GM11168 (cell line): ENCODE results near the gene RPS18.
"Not testable (repeated sequence)": the region's sequence is repeated elsewhere in the genome, so short reads cannot be mapped to it uniquely, and the experiment has no call there.

ENCODE experiments used
- in situ Hi-C: fragments of 300-500 bp; cut with MboI; formaldehyde crosslinking; loops from one replicate; pipeline ENCODE4 v1.12.0; 2022; ENCODE audit warnings: low sequenced_read_pairs; ENCODE audit not compliant: unreplicated experiment

Gene RPS18

GRCh38 chr6:33271117-33271467, 783 bp upstream of the RPS18 start:
- in situ Hi-C loops = no loop called here

DNA sequence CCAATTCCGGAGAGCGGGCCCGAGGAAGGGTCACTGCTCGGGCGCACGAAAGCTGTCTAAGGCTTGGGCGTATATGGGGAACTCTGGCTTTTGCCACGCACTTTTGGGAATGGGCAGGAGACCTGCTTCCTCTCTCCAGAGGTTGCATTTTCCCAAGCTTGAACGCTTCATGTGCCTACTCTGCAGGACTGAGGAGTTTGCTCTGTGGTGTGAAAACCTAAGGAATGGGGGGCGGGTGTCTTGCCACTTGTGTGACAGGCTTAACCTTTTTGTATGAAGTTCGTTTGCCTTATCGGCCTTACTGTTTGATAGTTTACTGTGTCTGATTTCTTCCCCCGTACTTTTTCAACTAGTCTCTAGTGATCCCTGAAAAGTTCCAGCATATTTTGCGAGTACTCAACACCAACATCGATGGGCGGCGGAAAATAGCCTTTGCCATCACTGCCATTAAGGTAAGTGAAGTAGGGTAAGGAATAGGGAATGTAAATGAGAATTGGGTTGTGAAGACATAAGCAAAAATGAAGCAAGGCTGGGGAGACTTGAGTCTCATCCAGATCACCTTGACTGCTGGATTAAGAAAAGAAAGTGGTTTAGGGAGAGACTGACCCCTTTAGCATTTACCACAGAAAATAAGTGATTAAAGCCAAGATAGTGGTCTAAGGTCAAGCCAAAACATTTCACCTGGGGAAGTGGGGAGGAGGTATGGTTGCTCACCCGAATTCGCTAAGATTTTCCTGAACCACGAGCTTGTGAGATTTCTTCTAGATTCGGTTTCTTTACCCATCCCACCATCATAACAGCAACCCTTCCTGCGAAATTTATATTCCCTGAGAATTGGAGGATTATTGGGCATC, 627 bp downstream of the RPS18 start:
- in situ Hi-C loops = no loop called here

GRCh38 chr6:33273129-33273923, 1.5 kb downstream of the RPS18 start:
- in situ Hi-C loops = no loop called here

- in situ Hi-C loops = no loop called here
Observed at GRCh38 chr6:33273924-33274902, 2.3 kb downstream of the RPS18 start.

- in situ Hi-C loops = not testable (repeated sequence)
Observed at GRCh38 chr6:33275795-33276580, 4.1 kb downstream of the RPS18 start.

- in situ Hi-C loops = no loop called here
Observed at GRCh38 chr6:33276581-33276863, 4.6 kb downstream of the RPS18 start.

DNA sequence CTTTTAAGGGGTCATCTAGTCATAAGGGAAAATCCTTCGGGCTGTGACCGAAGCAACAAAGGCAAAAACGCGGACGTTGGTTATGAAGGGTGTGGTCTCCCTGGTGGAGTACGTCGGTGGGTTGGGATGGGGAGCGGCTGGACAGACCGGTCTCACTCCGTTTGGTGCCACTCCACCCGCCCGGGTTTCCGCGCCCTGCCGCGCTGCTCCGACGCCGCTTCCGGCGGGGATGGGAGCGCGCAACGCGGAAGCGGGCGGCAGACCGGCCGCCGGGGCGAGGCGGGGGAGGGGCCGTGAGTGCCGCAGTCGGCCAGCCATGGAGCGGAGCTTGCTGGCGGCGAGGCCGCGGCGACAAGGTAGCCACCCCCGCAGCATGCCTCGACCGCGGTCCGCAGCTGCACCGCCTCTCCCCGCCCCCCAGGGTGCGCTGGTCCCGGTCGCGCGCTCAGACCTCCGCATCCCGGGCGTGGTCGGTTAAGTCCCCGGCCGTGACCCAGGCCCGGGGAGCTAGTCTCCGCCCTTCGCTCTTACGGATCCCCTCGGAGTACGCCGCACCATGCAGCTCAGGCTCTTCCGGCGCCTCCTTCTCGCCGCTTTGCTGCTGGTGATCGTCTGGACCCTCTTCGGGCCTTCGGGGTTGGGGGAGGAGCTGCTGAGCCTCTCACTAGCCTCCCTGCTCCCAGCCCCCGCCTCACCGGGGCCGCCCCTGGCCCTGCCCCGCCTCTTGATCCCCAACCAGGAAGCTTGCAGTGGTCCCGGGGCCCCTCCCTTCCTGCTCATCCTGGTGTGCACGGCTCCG, 5.2 kb downstream of the RPS18 start, which contains the start of gene B3GALT4:
Gene B3GALT4, plus strand, starts transcription at position 260 of the 799 bp plus-strand sequence. Its CDS starts 297 bp downstream, at position 557.
- in situ Hi-C loops = no loop called here

DNA sequence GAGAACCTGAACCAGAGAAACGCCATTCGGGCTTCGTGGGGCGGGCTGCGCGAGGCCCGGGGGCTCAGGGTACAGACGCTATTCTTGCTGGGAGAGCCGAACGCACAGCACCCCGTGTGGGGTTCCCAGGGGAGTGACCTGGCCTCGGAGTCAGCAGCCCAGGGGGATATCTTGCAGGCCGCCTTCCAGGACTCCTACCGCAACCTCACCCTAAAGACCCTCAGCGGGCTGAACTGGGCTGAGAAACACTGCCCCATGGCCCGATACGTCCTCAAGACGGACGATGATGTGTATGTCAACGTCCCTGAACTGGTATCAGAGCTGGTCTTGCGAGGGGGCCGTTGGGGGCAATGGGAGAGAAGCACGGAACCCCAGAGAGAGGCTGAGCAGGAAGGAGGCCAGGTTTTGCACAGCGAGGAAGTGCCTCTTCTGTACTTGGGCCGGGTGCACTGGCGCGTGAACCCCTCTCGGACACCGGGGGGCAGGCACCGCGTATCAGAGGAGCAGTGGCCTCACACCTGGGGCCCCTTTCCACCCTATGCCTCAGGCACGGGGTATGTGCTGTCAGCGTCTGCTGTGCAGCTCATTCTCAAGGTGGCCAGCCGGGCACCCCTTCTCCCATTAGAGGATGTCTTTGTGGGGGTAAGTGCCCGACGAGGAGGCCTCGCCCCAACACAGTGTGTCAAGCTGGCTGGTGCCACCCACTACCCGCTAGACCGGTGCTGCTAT, 6.0 kb downstream of the RPS18 start:
- in situ Hi-C loops = no loop called here

- in situ Hi-C loops = no loop called here
Observed at GRCh38 chr6:33278392-33278741, 6.5 kb downstream of the RPS18 start.

GRCh38 chr6:33278810-33279209, 6.9 kb downstream of the RPS18 start:
- in situ Hi-C loops = no loop called here

DNA sequence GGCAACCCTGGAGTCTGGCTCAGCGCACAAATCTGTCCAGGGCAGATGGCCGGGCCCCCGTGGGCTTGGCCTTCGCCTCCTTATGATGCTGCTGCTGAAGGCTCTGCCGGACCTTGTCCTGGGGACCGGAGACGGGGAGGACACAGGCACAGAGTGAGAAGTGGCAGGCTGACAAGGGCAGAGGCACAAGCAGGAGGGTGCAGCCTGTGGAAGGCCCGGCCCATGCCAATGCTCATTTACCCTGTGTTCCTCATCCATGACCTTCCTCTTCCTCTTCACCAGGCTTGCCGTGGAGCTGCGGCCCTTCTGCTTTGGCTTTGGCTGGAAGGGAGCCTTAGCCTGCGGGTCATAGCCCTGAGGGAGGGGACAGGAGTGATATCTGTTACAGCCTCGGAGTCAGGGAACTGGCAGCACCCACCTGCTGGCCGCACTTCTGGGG, 7.4 kb downstream of the RPS18 start:
- in situ Hi-C loops = no loop called here

DNA sequence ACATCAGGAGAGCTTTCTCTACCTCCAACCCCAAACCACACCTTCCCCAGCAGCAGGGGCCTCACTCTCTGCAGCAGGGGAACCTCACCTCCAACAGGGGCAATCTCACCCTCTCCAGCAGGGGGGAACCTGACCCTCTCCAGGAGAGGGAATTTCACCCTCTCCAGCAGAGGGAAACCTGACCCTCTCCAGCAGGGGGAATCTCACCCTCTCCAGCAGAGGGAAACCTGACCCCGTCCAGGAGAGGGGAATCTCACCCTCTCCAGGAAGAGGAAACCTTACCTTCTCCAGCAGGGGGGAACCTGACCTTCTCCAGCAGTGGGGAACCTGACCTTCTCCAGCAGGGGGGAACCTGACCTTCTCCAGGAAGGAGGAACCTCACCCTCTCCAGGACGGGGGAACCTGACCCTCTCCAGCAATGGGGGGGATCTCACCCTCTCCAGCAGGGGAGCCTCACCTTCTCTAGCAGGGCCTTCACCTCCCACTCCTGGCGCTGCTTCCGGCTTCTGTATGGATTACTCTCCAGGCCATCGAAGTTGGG, 8.2 kb downstream of the RPS18 start:
- in situ Hi-C loops = no loop called here

DNA sequence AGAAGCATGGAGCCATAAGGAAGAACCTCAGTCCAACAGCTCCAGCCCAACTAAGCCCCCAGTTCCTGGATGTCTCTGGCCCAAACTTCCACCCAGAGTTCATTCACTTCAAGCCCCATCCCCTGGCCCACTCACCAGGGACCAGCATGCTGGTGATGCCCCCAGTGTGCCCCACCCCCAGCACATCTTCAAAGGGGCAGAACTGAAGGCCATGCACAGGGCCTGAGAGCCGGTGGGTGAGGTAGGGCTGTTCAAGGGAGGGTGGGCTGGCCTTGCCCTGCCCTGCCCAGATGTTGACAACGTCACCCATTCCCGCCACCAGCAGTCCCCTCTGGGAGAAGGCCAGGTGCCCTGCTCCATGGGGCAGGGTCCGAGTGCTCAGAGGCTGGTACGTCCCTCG, 8.7 kb downstream of the RPS18 start:
- in situ Hi-C loops = no loop called here

- in situ Hi-C loops = not testable (repeated sequence)
Observed at GRCh38 chr6:33285214-33285613, 13.3 kb downstream of the RPS18 start.

- in situ Hi-C loops = no loop called here
Observed at GRCh38 chr6:33286946-33287914, 15.4 kb downstream of the RPS18 start.

DNA sequence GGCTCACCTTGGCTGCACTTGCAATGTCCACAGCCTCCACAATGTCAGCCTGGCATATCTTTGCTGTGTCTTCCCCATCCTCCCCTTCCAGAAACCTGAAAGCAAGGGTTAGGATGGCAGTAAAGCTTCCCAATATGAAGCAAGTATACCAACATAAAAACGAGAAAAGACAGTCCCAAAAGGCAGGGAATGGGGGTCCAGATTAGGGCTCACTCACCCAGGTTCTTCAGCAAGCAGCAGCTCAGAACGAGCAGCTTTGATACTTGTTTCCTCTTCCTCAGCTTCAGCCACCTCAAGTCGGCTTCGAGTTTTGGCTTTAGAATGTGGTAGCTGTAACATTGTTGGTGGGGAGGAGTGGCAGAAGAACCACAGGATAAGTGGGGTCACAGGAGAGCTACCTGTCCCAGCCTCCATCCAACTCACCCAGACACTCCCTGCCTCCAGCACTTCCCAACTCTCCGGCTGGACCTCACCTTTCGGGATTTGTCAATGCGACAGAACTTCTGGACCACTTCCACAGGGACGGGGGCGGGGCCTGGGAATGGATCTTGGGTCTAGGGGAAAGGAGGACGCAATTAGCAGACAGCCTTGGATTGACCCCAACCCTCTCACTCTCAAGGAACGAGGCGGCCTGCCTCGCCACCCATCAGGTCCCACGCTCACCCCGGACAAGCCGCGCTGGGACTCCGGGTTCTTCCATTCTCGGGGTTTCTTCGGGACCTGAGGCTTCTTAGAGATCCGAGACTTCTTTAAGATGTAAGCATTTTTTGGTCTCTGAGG, 16.5 kb downstream of the RPS18 start:
- in situ Hi-C loops = no loop called here
